GM20000 (cell line): Measurements from ENCODE around the gene TMEM229A.

Experiments used
- DNase-seq: peaks from one replicate; pipeline ENCODE4 v3.0.0; 2012; ENCODE audit warnings: low spot score
- TF ChIP-seq, protein P1 (sequence below): IDR thresholded peaks from 2 replicates; pipeline ENCODE4 v1.5.1; 2012; ENCODE audit warnings: mild to moderate bottlenecking, control low read depth; ENCODE audit errors: extremely low read depth, missing control alignments

Gene TMEM229A

GRCh38 chr7:124071843-124072242 is 39.0 kb upstream of the TMEM229A start:
- TF ChIP-seq, protein P1, sequence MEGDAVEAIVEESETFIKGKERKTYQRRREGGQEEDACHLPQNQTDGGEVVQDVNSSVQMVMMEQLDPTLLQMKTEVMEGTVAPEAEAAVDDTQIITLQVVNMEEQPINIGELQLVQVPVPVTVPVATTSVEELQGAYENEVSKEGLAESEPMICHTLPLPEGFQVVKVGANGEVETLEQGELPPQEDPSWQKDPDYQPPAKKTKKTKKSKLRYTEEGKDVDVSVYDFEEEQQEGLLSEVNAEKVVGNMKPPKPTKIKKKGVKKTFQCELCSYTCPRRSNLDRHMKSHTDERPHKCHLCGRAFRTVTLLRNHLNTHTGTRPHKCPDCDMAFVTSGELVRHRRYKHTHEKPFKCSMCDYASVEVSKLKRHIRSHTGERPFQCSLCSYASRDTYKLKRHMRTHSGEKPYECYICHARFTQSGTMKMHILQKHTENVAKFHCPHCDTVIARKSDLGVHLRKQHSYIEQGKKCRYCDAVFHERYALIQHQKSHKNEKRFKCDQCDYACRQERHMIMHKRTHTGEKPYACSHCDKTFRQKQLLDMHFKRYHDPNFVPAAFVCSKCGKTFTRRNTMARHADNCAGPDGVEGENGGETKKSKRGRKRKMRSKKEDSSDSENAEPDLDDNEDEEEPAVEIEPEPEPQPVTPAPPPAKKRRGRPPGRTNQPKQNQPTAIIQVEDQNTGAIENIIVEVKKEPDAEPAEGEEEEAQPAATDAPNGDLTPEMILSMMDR, result no peak
- no peak for DNase-seq

GRCh38 chr7:124062171-124062570 is 29.3 kb upstream of the TMEM229A start:
- TF ChIP-seq, protein P1, result no peak
- DNase-seq, result no peak

DNA sequence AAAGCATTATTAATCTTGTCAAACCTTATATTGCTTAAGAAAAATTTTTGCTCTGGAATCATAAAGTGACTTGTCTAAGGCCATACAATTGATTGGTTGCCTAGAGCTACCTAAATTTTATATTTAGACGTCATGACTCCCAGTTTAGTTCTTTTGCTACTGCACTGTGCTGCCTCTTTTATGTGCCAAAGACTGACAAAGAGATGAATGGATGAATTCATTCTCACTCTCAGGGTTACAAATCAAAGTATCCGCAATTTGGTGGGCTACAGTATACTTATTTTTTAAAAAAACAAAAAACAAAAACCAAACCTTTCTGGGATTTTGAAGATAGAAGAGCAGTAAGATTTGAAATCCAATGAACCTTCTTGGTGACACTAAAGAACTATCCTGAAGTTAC is 27.7 kb upstream of the TMEM229A start:
- DNase-seq, result no peak
- TF ChIP-seq, protein P1, result no peak

GRCh38 chr7:124059375-124059774 is 26.5 kb upstream of the TMEM229A start:
- TF ChIP-seq, protein P1, result no peak
- peak; percentile 47 for DNase-seq

DNA sequence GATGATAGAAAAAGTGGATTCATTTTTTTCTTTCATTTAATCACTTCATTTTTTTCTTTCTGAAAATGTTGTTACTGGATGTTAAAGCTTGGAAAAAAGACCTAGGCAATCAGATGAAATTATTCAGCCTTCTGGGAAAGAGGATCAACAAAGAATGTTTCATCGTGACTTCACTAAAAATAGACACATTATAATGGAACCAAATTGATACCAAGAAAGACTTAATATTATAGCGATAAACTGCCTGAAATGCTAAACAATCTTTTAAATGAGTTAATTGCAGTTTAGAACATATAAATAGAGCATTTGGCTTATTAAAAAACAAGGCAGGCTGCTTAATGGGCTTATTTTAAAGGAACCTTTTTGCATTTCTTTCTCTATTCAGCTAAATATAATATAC is 25.6 kb upstream of the TMEM229A start:
- TF ChIP-seq, protein P1, result no peak
- DNase-seq, result no peak

- TF ChIP-seq, protein P1, result no peak
These were observed 25.0 kb upstream of the TMEM229A start for GRCh38 chr7:124057872-124058271.

GRCh38 chr7:124056234-124056633 is 23.4 kb upstream of the TMEM229A start:
- DNase-seq, result no peak
- TF ChIP-seq, protein P1, result no peak

More at GRCh38 chr7:124057872-124058271, 25.0 kb upstream of the TMEM229A start:
- DNase-seq, result no peak
